Esophagus mucosa (tissue), 1 donor: ENCODE measurements around the gene KRT27. TPM values are rescaled to one million over a fixed set of nuclear protein-coding genes. Genes with fewer than 3 reads are reported as not detected.
A peak's percentile ranks its signal among the peaks of the same experiment; 100 is the strongest.
"Not testable (repeated sequence)": the region's sequence is repeated elsewhere in the genome, so short reads cannot be mapped to it uniquely, and the experiment has no call there.

Experiments
- ATAC-seq: fragments of 200-7000 bp; cut with Tn5 transposase; one replicate; pipeline ENCODE4 v1.9.1; 2020
- total RNA-seq: library from RNA; stranded (reverse); gene quantifications from one replicate; pipeline ENCODE4 v1.2.4, GENCODE V29; 2023
- donor health status: DM: yes; HTN: yes; CAD: no.

Gene KRT27
- total RNA-seq, result not detected

DNA sequence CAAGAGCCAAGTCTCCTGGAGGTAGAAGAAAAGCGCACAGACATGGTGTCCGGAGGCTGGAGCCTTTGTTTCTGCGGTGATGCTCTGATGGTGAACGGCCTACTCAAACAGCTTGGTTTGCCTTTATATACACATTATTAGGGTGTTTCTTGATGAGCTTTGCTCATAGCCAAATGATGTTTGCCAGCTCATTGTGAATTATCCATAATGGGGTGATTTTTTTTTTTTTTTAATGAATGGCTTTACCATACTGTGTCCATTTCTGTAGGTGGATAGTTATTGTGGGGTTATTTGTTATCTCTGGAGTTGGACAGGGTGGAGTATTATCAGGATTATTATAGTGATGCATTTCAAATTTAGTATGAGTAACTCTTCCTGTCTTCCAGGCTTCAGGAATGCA, at the start of gene KRT27:
Gene KRT27 (minus strand): TSS at position 101 of the 400 bp plus-strand sequence. CDS start 57 bp downstream, at position 44.
- ATAC-seq, result no peak

DNA sequence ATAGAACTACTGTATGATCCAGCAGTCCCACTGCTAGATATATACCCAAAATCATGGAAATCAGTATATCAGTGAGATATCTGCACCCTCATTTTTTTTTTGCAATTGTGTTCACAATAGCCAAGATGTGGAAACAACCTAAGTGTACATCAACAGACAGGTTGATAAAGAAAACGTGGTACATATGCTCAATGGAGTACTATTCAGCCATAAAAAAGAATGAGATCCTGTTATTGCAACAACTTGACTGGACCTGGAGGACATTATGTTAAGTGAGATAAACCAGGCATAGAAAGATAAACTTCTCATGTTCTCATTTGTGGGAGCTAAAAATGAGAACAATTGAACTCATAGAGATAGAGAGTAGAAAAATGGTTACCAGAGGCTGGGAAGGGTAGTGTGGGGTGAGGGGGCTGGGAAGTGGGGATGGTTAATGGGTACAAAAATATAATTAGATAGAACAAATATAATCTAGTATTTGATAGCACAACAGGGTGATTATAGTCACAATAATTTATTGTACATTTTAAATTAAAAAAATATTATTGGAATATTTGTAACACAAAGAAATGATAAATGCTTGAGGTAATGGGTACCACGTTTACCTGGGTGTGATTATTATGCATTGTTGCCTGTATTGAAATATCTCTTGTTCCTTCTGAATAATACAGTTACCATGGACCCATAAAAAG, 47.9 kb upstream of the KRT27 start:
- ATAC-seq, result no peak

DNA sequence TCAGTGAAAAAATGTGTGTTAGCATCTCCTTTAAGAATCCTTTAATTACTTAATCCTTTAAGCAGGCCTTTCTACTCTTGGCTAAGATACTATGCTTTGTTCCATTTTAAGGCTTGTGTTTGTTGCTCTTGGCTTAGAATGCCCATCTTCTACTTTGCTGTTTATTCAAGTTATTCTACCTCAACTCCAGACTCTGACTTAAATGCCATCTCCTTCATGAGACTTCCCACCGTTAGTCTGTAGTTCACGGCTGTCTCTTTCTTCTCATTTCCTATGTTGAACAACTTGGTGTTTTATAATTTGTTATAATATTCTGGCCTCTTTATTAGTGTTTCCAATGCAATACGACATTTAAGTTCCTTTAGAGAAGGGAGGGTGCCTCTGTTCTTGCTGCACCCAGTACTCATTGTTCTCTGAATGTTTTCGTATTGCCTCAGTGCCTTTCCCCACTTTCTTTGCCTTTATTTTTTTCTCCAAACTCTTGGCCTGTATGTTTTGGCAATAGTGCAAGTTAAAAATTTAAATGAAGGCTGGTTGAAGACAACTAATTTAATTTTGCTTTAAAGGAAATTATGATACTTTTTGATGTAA, 46.2 kb upstream of the KRT27 start:
- no peak for ATAC-seq

DNA sequence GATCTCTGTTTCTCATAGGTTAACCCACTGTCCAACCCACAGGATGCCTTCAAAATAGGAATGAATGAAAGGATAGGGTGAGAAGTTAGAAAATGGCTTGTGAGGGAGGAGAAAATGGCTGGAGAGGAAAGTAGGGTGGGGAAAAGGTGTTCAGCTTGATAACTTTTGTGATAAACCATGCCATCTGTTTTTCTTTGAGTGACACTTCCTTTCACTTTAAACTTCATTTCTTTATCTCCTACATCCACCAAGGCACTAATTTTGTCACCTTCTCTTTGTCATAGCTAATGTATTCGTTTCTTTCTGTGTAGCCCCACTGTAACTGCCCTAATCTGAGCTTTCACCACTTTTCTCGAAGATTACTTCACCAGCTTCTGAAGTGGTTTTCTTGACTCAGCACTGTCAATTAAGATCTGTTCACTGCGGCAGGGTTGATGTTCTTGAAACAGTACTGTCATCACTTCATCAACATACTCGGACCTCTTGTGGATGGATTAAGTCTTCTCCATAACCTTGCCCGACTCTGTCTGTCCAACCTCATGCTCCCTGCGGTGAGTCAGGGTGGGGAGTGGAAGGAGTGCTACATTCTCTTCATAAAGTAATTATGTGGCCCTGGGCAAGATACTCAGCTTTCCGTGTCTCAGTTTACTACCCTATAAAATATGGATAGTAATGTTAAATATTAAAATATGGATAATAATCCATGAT, 45.5 kb upstream of the KRT27 start:
- ATAC-seq, result peak; percentile 52

GRCh38 chr17:40825599-40825998, 43.2 kb upstream of the KRT27 start:
- no peak for ATAC-seq

DNA sequence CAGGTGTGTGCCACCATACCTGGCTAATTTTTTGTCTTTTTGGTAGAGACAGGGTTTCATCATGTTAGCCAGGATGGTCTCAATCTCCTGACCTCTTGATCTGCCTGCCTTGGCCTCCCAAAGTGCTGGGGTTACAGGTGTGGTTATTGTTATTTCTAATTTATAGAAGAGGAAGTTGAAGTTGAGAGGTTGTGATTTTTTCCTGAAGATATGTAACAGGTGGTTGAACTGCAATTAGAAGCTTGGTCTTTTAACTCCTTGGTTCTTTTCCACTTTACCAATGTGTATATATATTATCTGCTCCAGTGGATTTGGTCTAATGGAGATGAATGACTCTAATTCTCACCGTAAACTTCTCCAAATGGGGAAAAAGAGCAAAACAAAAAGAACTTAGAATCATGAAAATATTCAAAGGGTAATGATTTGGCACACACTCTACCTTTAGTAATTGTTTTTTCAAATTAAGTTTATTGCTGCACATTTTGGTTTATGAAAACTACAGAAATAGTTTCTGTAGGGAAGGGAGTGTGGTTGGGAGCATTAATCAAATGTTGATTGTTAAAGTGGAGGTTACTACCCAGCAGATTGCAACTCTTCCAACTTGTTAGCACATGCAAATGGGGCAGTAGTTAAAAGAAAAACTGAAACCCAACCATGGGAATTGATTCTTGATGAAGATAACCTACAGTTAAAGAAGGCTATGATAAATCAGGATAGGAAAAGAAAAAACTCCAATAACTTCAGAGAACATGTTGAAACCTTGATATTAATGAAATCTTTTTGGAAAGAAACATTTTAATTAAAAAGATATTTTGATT, 41.9 kb upstream of the KRT27 start:
- ATAC-seq, result no peak

DNA sequence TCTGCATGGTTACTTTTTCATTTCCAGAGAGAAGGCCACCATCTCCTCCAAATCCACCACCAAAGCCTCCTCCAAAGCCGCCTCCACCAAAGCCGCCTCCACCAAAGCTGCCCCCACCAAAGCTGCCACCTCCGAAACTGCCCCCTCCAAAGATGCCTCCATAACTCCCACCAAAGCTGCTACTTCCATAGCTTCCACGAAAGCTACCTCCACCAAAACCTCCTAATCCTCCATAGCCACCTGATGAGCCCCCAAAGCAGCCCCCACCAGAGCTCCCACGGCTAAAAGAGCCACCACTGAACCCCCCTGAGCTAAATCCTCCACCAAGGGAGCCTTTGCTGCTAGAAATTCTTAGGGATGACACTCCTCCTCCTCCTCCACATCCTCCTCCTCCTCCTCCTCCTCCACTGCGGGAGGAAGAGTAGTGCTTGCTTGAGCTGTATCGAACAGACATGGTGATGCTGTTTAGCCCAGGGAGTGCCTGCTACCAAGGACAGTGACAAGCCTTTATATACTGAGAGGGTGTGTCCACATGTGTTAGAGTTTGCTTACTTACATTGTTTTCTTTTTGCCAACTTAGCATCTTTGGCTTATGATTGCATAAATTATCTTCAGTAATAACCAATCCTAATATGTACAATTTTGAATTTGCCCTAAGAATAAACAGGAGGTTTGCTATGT, 39.9 kb upstream of the KRT27 start, which contains the start of gene KRT10:
Gene KRT10 (minus strand): TSS at position 483 of the 681 bp plus-strand sequence. CDS start 29 bp downstream, at position 454.
- peak; percentile 68 for ATAC-seq

DNA sequence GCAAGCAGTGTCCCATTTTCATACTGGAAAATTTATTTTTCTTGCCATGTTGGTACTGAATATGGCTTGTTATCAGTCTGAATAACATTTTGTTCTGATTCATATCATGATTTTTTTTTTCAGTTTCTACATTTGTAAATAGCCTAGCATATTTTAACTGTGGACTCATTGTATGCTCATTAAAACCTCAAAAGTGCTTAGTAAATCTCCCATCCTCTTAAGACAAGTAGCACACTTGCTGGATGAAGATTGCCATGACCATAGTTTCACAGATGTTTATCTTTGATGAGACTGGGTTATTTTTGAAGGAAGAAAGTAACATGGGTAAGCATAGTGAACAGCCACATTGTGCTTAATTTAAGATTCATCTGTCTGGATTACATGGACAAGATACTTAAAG, 39.2 kb upstream of the KRT27 start:
- ATAC-seq, result no peak

DNA sequence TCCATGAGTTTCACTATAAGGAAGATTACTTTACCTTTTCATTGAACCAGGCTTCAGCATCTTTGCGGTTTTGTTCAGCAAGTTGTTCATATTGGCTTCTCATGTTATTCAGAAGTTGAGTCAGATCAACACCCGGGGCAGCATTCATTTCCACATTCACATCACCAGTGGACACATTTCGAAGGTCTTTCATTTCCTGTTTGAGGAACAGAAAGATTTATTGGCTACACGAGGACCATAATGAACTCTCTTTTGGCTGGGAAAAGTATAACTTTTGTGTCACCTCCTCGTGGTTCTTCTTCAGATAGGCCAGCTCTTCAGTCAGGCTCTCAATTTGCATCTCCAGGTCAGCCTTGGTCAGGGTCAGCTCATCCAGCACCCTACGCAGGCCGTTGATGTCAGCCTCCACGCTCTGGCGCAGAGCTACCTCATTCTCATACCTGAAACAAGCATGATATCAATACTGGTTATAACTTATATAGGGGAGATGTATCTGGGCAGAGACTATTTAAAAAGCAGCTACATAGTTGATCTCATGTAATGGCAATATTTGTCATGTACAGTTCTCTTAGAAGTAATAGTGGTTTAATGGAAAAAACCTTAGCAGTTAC, 38.0 kb upstream of the KRT27 start:
- ATAC-seq, result no peak

GRCh38 chr17:40819528-40820125, 37.3 kb upstream of the KRT27 start:
- ATAC-seq, result peak; percentile 21

DNA sequence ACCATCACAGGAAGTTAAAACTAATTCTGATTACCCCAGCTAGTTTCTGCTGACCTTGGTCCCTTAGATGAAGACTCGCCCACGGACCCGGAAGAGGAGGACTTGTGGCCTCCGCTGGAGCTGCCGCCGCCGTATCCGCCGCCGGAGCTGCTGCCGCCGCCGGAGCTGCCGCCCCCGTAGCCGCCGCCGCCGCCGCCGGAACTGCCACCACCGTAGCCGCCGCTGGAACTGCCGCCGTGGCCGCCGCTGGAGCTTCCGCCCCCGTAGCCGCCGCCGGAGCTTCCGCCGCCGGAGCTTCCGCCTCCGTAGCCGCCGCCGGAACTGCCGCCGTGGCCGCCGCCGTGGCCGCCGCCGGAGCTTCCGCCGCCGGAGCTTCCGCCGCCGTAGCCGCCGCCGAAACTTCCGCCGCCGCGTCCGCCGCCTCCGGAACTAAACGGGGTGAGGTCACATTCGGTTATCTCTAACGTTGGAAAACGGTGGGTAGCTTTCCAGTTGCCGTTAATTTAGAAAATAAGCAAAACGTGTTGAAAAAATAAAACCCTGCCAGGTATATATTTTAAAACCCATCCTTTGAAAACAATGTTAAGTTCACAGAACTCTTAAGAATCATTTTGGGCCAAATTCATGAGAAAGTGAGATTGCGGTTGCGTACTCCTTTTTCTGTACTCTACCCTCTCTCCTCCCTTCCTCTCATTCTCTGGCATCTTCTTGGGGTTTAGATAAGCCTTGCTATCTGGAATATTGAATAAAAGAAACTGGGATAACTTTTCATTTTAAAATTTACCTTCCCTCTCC, 36.6 kb upstream of the KRT27 start:
- peak; percentile 84 for ATAC-seq

- ATAC-seq, result no peak
Observed at GRCh38 chr17:40818343-40818732, 36.0 kb upstream of the KRT27 start.

DNA sequence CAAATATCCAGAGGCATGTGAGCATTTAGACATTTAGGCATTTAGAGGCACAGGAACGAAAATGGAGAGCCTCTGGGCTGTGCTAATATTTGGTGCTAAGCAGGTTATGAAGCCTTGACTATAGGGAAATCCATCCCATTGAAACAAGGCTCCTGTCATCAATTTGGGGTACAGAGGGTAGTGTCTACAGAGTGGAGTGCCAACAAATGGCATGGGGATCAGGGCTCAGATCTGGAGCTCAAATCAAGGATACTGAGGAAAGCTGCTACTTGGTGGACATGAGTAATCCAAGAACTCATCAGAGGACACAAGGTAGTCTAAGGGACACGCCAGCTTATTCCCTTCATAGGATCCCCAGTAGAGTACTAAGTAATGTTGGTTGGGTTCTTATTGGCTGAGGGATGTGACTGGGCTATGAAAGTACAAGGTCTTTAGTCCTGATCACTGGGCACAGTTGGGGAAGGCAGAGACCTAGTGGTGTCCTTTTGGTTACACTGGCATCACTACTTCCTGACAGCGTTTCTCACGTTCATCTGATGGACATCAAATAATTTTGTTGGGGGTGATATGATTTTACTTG, 34.8 kb upstream of the KRT27 start:
- ATAC-seq, result no peak

DNA sequence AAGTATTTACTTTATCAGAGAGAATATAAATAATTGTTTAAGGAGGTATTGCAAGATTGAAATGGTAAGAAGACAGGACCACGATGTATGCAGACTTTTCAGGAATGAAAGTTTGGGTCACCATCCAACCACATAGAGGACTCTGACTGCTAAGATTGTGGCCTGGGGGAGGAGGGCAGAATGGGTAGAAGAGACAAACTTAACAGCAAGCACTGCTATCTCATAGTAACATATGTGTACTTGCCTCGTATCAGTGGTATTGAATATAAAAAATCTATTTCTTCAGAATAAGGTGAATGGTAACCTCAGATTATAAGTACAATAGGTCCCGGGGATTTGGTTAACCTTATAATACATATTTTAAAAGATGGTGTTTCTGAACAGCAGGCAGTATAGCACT, 34.2 kb upstream of the KRT27 start:
- no peak for ATAC-seq

GRCh38 chr17:40815381-40815780, 33.0 kb upstream of the KRT27 start:
- ATAC-seq, result no peak

GRCh38 chr17:40814657-40815056, 32.3 kb upstream of the KRT27 start:
- not testable (repeated sequence) for ATAC-seq

- ATAC-seq, result peak; percentile 42
Observed at GRCh38 chr17:40813804-40814203, 31.5 kb upstream of the KRT27 start.

GRCh38 chr17:40812639-40813038, 30.3 kb upstream of the KRT27 start:
- no peak for ATAC-seq

DNA sequence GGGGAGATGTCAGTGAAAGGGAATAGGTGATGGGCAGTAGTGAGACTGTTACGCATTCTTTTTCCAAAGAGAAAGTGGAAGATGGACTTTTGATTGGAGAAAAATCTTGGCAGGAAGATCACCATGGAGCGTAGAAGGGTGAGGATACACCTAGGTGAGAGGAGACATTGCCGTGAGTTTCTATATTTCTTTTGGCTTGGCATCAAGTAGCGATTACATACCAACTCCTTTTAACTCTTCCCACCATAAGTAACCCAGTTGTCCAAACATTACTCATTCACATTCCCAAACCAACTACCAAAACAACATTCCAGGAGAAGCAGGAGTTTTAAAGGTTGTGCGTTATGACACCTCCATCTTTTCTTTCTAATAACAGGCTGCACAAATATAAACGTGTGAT, 28.1 kb upstream of the KRT27 start:
- ATAC-seq, result no peak
